Measurements from ENCODE around the gene NSF.

DNA sequence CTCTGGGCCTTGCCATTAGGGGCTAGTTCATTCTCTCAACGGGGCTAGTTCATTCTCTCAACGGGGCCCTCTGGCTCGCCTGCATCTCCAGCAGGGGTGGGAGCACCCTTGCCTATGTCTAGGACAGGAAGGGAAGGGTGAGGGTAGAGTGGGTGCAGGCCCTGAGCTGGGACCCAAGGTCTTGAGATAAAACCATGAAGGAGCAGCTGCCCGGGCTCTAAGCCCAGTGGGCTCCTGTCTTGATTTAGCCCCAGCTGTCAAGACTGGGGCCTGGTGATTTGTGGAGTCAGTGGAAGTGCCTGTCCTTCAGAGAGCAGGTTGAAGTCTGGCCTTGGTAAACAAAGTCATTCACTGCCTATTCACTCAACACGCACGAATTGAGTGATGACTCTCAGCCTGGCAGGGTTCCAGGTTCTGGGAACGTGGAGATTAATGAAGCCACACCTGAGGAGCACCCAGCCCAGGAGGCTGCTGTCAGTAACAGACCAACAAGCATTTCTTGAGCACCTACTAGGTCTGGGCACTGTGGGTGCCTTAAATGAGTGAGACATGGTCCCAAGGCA, 192.6 kb downstream of the NSF start:
- TF ChIP-seq, protein P1, sequence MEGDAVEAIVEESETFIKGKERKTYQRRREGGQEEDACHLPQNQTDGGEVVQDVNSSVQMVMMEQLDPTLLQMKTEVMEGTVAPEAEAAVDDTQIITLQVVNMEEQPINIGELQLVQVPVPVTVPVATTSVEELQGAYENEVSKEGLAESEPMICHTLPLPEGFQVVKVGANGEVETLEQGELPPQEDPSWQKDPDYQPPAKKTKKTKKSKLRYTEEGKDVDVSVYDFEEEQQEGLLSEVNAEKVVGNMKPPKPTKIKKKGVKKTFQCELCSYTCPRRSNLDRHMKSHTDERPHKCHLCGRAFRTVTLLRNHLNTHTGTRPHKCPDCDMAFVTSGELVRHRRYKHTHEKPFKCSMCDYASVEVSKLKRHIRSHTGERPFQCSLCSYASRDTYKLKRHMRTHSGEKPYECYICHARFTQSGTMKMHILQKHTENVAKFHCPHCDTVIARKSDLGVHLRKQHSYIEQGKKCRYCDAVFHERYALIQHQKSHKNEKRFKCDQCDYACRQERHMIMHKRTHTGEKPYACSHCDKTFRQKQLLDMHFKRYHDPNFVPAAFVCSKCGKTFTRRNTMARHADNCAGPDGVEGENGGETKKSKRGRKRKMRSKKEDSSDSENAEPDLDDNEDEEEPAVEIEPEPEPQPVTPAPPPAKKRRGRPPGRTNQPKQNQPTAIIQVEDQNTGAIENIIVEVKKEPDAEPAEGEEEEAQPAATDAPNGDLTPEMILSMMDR (IDR thresholded peaks at IDR 0.05) = no peak
- no peak for TF ChIP-seq POLR2AphosphoS5 (IDR thresholded peaks at IDR 0.05; ENCODE audit: low read depth, low read length)
- TF ChIP-seq, protein P2, sequence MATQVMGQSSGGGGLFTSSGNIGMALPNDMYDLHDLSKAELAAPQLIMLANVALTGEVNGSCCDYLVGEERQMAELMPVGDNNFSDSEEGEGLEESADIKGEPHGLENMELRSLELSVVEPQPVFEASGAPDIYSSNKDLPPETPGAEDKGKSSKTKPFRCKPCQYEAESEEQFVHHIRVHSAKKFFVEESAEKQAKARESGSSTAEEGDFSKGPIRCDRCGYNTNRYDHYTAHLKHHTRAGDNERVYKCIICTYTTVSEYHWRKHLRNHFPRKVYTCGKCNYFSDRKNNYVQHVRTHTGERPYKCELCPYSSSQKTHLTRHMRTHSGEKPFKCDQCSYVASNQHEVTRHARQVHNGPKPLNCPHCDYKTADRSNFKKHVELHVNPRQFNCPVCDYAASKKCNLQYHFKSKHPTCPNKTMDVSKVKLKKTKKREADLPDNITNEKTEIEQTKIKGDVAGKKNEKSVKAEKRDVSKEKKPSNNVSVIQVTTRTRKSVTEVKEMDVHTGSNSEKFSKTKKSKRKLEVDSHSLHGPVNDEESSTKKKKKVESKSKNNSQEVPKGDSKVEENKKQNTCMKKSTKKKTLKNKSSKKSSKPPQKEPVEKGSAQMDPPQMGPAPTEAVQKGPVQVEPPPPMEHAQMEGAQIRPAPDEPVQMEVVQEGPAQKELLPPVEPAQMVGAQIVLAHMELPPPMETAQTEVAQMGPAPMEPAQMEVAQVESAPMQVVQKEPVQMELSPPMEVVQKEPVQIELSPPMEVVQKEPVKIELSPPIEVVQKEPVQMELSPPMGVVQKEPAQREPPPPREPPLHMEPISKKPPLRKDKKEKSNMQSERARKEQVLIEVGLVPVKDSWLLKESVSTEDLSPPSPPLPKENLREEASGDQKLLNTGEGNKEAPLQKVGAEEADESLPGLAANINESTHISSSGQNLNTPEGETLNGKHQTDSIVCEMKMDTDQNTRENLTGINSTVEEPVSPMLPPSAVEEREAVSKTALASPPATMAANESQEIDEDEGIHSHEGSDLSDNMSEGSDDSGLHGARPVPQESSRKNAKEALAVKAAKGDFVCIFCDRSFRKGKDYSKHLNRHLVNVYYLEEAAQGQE (IDR thresholded peaks at IDR 0.05; ENCODE audit: insufficient read depth in 1 of 2, low read depth in 2 of 2, low read length in 1 of 2) = no peak
- TF ChIP-seq SIN3A (IDR thresholded peaks at IDR 0.05; ENCODE audit: borderline replicate concordance, insufficient read depth, low read depth, low read length) = no peak
- TF ChIP-seq TCF7L2 (IDR thresholded peaks at IDR 0.05; ENCODE audit: low read depth, low read length) = no peak

All from Panc1 (cell line).